Measurements from ENCODE around the gene VAMP1. TPM values are rescaled to one million over a fixed set of nuclear protein-coding genes. Genes with fewer than 3 reads are reported as not detected.

VAMP1 gene
- total and polyA plus RNA-seq, 10 of the 15 experiments (the other 5 are each of a cell fraction or from before 2014, with no cell fraction given), result 4.8 to 123 (median 27.5) TPM

GRCh38 chr12:6470375-6471163, at the start of gene VAMP1 (continued):
- no peak for TF ChIP-seq CUX1 (IDR thresholded peaks at IDR 0.05; ENCODE audit: insufficient replicate concordance, low read depth, low read length)
- TF ChIP-seq E2F4 (IDR thresholded peaks at IDR 0.05; ENCODE audit: low read depth, low read length), result no peak
- TF ChIP-seq RELA (IDR thresholded peaks at IDR 0.05; ENCODE audit: borderline replicate concordance, partially characterized antibody), result peak; percentile 16
- TF ChIP-seq MEF2B (IDR thresholded peaks at IDR 0.05; ENCODE audit: partially characterized antibody, poor library complexity, severe bottlenecking), result no peak
- TF ChIP-seq SMAD5 (IDR thresholded peaks at IDR 0.05; ENCODE audit: low read depth), result peak; percentile 99
- no peak for TF ChIP-seq SUPT20H (IDR thresholded peaks at IDR 0.05; ENCODE audit: borderline replicate concordance, control insufficient read depth, low read depth, low read length)
- no peak for TF ChIP-seq BCL3 (IDR thresholded peaks at IDR 0.05; ENCODE audit: borderline replicate concordance, insufficient read depth, low read depth, low read length, poor library complexity, severe bottlenecking)
- no peak for TF ChIP-seq ZNF274 (IDR thresholded peaks at IDR 0.05; ENCODE audit: insufficient read depth, insufficient read length)
- TF ChIP-seq SKIL (IDR thresholded peaks at IDR 0.05; ENCODE audit: low read depth, poor library complexity, severe bottlenecking), result peak; percentile 15
- TF ChIP-seq E4F1 (IDR thresholded peaks at IDR 0.05; ENCODE audit: borderline replicate concordance, partially characterized antibody), result no peak
- TF ChIP-seq NR2C1 (IDR thresholded peaks at IDR 0.05), result no peak
- no peak for TF ChIP-seq SMC3 (IDR thresholded peaks at IDR 0.05; ENCODE audit: borderline replicate concordance, low read length)
- TF ChIP-seq EED (IDR thresholded peaks at IDR 0.05; ENCODE audit: low read depth), result no peak
- no peak; the same call in 1 of the 2 replicates for TF ChIP-seq JUNB (IDR thresholded peaks at IDR 0.05)
- TF ChIP-seq NBN (IDR thresholded peaks at IDR 0.05), result peak; percentile 86
- TF ChIP-seq ATF7 (IDR thresholded peaks at IDR 0.05; ENCODE audit: low read depth), result no peak
- TF ChIP-seq LARP7 (IDR thresholded peaks at IDR 0.05), result peak; percentile 91
